Astrocyte (in vitro differentiated cells and primary cell): ENCODE data around the gene CCDC63. TPM values are rescaled to one million over a fixed set of nuclear protein-coding genes. Genes with fewer than 3 reads are reported as not detected.

Source experiments
- DNase-seq: peaks from one replicate; pipeline ENCODE4 v3.0.0-alpha.2; 2010; ENCODE audit warnings: low read depth
- FAIRE-seq: peaks from 2 replicates; lab custom pipeline; 2011; peaks lifted over from hg19 to GRCh38; lab: Jason Lieb, UNC
- H2AFZ ChIP-seq: 2 replicates; pipeline ENCODE4 v1.6.0; 2012; ENCODE audit warnings: low read depth, low read length, inconsistent platforms
- H3K27ac ChIP-seq: 2 replicates; pipeline ENCODE4 v1.5.1; 2011; ENCODE audit warnings: low read depth, low read length, inconsistent platforms
- H3K27me3 ChIP-seq: 2 replicates; pipeline ENCODE4 v1.6.0; 2011; ENCODE audit warnings: low read length, inconsistent platforms; ENCODE audit not compliant: insufficient read depth
- H3K36me3 ChIP-seq: 2 replicates; pipeline ENCODE4 v1.5.1; 2011; ENCODE audit warnings: low read length, inconsistent platforms; ENCODE audit not compliant: insufficient read depth
- H3K4me1 ChIP-seq: 2 replicates; pipeline ENCODE4 v1.5.1; 2011; ENCODE audit warnings: low read length, inconsistent platforms; ENCODE audit not compliant: insufficient read depth
- H3K4me2 ChIP-seq: 2 replicates; pipeline ENCODE4 v1.6.0; 2012; ENCODE audit warnings: low read length, inconsistent platforms
- H3K4me3 ChIP-seq: 2 replicates; pipeline ENCODE4 v1.5.1; 2011; ENCODE audit warnings: low read depth, mild to moderate bottlenecking, low read length, inconsistent platforms; ENCODE audit not compliant: insufficient read depth
- H3K79me2 ChIP-seq: 2 replicates; pipeline ENCODE4 v1.6.0; 2012; ENCODE audit warnings: mild to moderate bottlenecking, low read length, inconsistent platforms; ENCODE audit not compliant: insufficient read depth
- H3K9ac ChIP-seq: 2 replicates; pipeline ENCODE4 v1.6.0; 2012; ENCODE audit warnings: mild to moderate bottlenecking, low read length, inconsistent platforms
- H3K9me3 ChIP-seq: 2 replicates; pipeline ENCODE4 v1.5.1; 2012; ENCODE audit warnings: low read depth, mild to moderate bottlenecking, low read length, inconsistent platforms; ENCODE audit not compliant: insufficient read depth
- H4K20me1 ChIP-seq: 2 replicates; pipeline ENCODE4 v1.6.0; 2012; ENCODE audit warnings: low read length, inconsistent platforms; ENCODE audit not compliant: insufficient read depth
- H3K27ac Mint-ChIP-seq: one replicate; pipeline ENCODE4 v1.8.0; 2021; ENCODE audit warnings: mild to moderate bottlenecking, mixed read lengths; ENCODE audit not compliant: unreplicated experiment
- H3K27me3 Mint-ChIP-seq: one replicate; pipeline ENCODE4 v1.8.0; 2021; ENCODE audit warnings: low read depth, mixed read lengths; ENCODE audit not compliant: unreplicated experiment
- H3K36me3 Mint-ChIP-seq: one replicate; pipeline ENCODE4 v1.8.0; 2021; ENCODE audit warnings: low read depth, mixed read lengths; ENCODE audit not compliant: unreplicated experiment
- H3K4me1 Mint-ChIP-seq: one replicate; pipeline ENCODE4 v1.8.0; 2021; ENCODE audit warnings: low read depth, mixed read lengths; ENCODE audit not compliant: unreplicated experiment
- H3K4me3 Mint-ChIP-seq: one replicate; pipeline ENCODE4 v1.8.0; 2021; ENCODE audit warnings: mild to moderate bottlenecking, moderate library complexity, mixed read lengths; ENCODE audit not compliant: unreplicated experiment
- H3K9me3 Mint-ChIP-seq: one replicate; pipeline ENCODE4 v1.8.0; 2021; ENCODE audit warnings: mild to moderate bottlenecking, mixed read lengths; ENCODE audit not compliant: unreplicated experiment
- EZH2 ChIP-seq: IDR thresholded peaks from 2 replicates; pipeline ENCODE4 v1.6.1; 2012; ENCODE audit warnings: mild to moderate bottlenecking, low read length, inconsistent platforms; ENCODE audit not compliant: insufficient read depth
- total RNA-seq: library from RNA; stranded (reverse); gene quantifications from 2 replicates; pipeline ENCODE4 v1.2.1, GENCODE V29; 2021
- TF ChIP-seq, protein P1 (sequence below): IDR thresholded peaks from 2 replicates; pipeline ENCODE4 v1.5.1; 2011; ENCODE audit warnings: low read depth, mild to moderate bottlenecking, inconsistent platforms, low read length, moderate library complexity; ENCODE audit not compliant: insufficient read depth

The CCDC63 gene
- total RNA-seq, 1 donor from 2014 or later, result 0.30 TPM

DNA sequence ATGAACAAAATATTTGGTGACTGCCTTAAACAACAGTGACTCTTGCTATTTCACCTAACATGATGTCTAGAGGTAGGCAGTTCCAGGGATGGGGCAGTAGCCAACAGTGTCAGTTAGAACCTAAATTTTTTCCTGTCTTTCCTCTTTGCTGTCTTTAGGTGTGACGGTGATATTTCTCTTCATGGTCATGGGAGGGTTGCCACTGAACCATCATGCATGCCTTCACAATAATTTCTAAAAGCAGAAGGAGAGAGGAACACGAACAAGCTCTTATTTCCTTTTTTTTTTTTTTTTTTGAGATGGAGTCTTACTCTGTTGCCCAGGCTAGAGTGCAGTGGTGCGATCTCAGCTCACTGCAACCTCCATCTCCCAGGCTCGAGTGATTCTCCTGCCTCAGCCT is 2.4 kb downstream of the CCDC63 start:
- no peak for DNase-seq
- Histone ChIP-seq H2AFZ (no peak overlapping the region), H3K9me3 (peaks cover 3% of the 10 kb centered on the region), H3K27me3 (peaks cover 31% of the 10 kb centered on the region), H3K27ac (no peak overlapping the region), H3K4me3 (no peak overlapping the region), H4K20me1 (no peaks in the 10 kb centered on the region), H3K36me3 (no peaks in the 10 kb centered on the region), H3K4me2 (no peak overlapping the region), H3K79me2 (no peaks in the 10 kb centered on the region), H3K4me1 (peaks cover 6% of the 10 kb centered on the region), H3K9ac (no peak overlapping the region)
- Mint-ChIP-seq H3K4me1 (no peaks in the 10 kb centered on the region), H3K9me3 (peaks cover 2% of the 10 kb centered on the region), H3K36me3 (no peaks in the 10 kb centered on the region), H3K27me3 (peaks cover 52% of the 10 kb centered on the region), H3K4me3 (no peak overlapping the region), H3K27ac (no peak overlapping the region)
- TF ChIP-seq, protein P1, sequence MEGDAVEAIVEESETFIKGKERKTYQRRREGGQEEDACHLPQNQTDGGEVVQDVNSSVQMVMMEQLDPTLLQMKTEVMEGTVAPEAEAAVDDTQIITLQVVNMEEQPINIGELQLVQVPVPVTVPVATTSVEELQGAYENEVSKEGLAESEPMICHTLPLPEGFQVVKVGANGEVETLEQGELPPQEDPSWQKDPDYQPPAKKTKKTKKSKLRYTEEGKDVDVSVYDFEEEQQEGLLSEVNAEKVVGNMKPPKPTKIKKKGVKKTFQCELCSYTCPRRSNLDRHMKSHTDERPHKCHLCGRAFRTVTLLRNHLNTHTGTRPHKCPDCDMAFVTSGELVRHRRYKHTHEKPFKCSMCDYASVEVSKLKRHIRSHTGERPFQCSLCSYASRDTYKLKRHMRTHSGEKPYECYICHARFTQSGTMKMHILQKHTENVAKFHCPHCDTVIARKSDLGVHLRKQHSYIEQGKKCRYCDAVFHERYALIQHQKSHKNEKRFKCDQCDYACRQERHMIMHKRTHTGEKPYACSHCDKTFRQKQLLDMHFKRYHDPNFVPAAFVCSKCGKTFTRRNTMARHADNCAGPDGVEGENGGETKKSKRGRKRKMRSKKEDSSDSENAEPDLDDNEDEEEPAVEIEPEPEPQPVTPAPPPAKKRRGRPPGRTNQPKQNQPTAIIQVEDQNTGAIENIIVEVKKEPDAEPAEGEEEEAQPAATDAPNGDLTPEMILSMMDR, result no peak
- no peak for TF ChIP-seq EZH2
- FAIRE-seq, result no peak

DNA sequence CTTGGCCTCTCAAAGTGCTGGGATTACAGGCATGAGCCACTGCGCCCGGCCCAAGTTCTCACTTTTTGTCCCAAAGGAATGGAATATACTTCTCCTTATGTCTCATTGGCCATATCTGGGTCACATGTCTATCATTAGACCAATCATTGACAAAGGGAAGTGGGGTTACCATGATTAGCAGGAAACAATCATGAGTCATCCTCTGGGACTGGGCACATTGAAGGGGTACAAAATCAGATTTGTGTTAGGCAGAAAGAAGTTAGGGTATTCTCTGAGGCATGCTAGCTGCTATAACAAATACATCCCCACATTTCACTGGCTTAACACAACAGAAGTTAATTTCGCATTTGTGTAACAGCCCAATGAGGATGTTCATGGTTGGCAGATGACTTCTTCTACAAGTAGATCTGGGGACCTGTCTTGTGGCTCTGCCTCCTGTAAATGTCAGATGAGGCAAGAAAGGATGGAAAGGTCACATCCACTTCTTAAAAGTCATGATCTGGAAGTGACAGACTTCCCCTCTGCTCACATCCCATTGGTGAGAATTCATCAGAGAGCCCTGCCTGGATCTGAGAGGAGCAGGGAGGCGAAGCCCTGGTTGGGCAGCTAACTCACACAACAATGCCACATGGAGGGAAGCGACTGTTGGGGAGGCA is 3.1 kb downstream of the CCDC63 start:
- H3K9me3 Mint-ChIP-seq, result peaks cover 2% of the 10 kb centered on the region
- H2AFZ ChIP-seq, result no peak overlapping the region
- no peaks in the 10 kb centered on the region for H3K36me3 Mint-ChIP-seq
- H3K4me1 ChIP-seq, result peaks cover 6% of the 10 kb centered on the region
- no peaks in the 10 kb centered on the region for H3K4me1 Mint-ChIP-seq
- DNase-seq (no peak), FAIRE-seq (no peak)
- TF ChIP-seq, protein P1, result no peak
- TF ChIP-seq EZH2, result no peak
- H3K79me2 ChIP-seq, result no peaks in the 10 kb centered on the region
- peaks cover 48% of the 10 kb centered on the region for H3K27me3 Mint-ChIP-seq
- H3K36me3 ChIP-seq, result no peaks in the 10 kb centered on the region
- H3K4me3 ChIP-seq, result no peak overlapping the region
- no peak overlapping the region for H3K9ac ChIP-seq
- H3K4me3 Mint-ChIP-seq, result no peak overlapping the region
- no peak overlapping the region for H3K4me2 ChIP-seq
- peaks cover 3% of the 10 kb centered on the region for H3K9me3 ChIP-seq
- H4K20me1 ChIP-seq, result no peaks in the 10 kb centered on the region
- H3K27ac Mint-ChIP-seq, result no peak overlapping the region
- no peak overlapping the region for H3K27ac ChIP-seq
- H3K27me3 ChIP-seq, result peaks cover 31% of the 10 kb centered on the region

DNA sequence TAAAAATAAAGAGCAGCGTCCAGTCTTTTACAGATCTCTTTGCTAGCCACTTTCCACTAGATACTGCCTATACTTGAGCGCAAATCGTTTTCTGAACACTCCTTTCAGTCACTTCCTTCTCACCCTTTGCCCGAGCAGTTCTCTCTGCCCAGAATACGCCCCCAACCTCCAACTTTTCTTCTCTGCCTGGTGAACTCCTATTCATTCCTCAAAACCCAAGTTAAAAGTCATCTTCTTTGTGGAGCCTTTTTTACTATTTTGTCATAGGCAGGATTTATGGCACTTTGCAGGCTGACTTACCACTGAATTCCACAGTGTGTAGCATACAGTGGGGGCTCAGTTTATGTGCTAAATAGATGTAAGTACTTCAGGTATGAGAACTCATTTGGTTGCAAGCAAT is 4.0 kb downstream of the CCDC63 start:
- no peaks in the 10 kb centered on the region for H3K36me3 Mint-ChIP-seq
- Histone ChIP-seq H4K20me1 (no peaks in the 10 kb centered on the region), H3K4me1 (no peaks in the 10 kb centered on the region), H3K79me2 (no peaks in the 10 kb centered on the region), H3K36me3 (no peaks in the 10 kb centered on the region), H3K27me3 (peaks cover 31% of the 10 kb centered on the region), H3K4me2 (no peak overlapping the region), H3K4me3 (no peak overlapping the region), H2AFZ (no peak overlapping the region), H3K9me3 (peaks cover 3% of the 10 kb centered on the region), H3K27ac (no peak overlapping the region), H3K9ac (no peak overlapping the region)
- TF ChIP-seq, protein P1, result no peak
- TF ChIP-seq EZH2, result no peak
- H3K4me1 Mint-ChIP-seq, result no peaks in the 10 kb centered on the region
- FAIRE-seq, result no peak
- H3K27ac Mint-ChIP-seq, result no peak overlapping the region
- no peak overlapping the region for H3K4me3 Mint-ChIP-seq
- peaks cover 44% of the 10 kb centered on the region for H3K27me3 Mint-ChIP-seq
- peaks cover 2% of the 10 kb centered on the region for H3K9me3 Mint-ChIP-seq
- no peak for DNase-seq
